HepG2 (cell line): ENCODE results near the gene ATM. TPM values are rescaled to one million over a fixed set of nuclear protein-coding genes. Genes with fewer than 3 reads are reported as not detected.

Experiments
- ATAC-seq: fragments of 200-7000 bp; cut with Tn5 transposase; 3 replicates; pipeline ENCODE4 v1.9.1; 2020; ENCODE audit warnings: mild to moderate bottlenecking, moderate library complexity
- BruUV-seq: library from RNA; stranded (reverse); fragments of 400-500 nt; replicated peaks from 2 replicates; lab custom pipeline; 2021; lab: Mats Ljungman, UMichigan
- CTCF ChIA-PET: fragments of 300-600 bp; formaldehyde crosslinking; extraction: SDS; loops from one replicate; lab custom pipeline; 2021; ENCODE audit warnings: low total read pairs, inconsistent platforms, low intra/inter-chr PET ratio; lab: Yijun Ruan, JAX
- POLR2A ChIA-PET: fragments of 350-600 bp; sonication (Branson Sonifier 250); formaldehyde crosslinking; loops from one replicate; lab custom pipeline; 2020; ENCODE audit warnings: antibody characterized with exemption, inconsistent platforms; lab: Yijun Ruan, JAX
- DNase-seq: peaks from one replicate; pipeline ENCODE4 v3.0.0-alpha.2; 2015; ENCODE audit warnings: low spot score
- FAIRE-seq: peaks from 3 replicates; lab custom pipeline; 2011; peaks lifted over from hg19 to GRCh38; lab: Jason Lieb, UNC
- H2AFZ ChIP-seq: one replicate; pipeline ENCODE4 v1.6.1; 2011; ENCODE audit warnings: low read length, inconsistent platforms
- H3K27ac ChIP-seq: fragments of 300-600 bp; 3 replicates; pipeline ENCODE4 v1.8.0; 2011; ENCODE audit warnings: mixed run types, mild to moderate bottlenecking, mixed read lengths, low read length, inconsistent platforms; ENCODE audit not compliant: insufficient read depth; ENCODE audit errors: extremely low read length
- H3K27me3 ChIP-seq, 2 experiments: fragments of 200-600 bp in 1 of 2; 2 replicates in 1 of 2; 3 replicates in 1 of 2; pipeline versions ENCODE4 v1.6.0 to v1.8.0; 2011; ENCODE audit warnings: low read length in 2 of 2, mild to moderate bottlenecking in 2 of 2, moderate library complexity in 2 of 2, inconsistent platforms in 1 of 2; ENCODE audit not compliant: insufficient read depth in 2 of 2, control insufficient read depth in 1 of 2
- H3K36me3 ChIP-seq, 2 experiments: fragments of 200-600 bp in 1 of 2; replicated peaks in 1 of 2; 2 replicates in 1 of 2; 3 replicates in 1 of 2; pipeline versions ENCODE4 v1.5.1 to v1.8.0; 2011; ENCODE audit warnings: low read length in 2 of 2, inconsistent platforms in 1 of 2; ENCODE audit not compliant: insufficient read depth in 2 of 2, control insufficient read depth in 1 of 2
- H3K4me1 ChIP-seq: 2 replicates; pipeline ENCODE4 v1.5.1; 2012; ENCODE audit warnings: low read length, inconsistent platforms; ENCODE audit not compliant: insufficient read depth
- H3K4me2 ChIP-seq: 2 replicates; pipeline ENCODE4 v1.6.0; 2011; ENCODE audit warnings: low read depth, low read length, inconsistent platforms
- H3K4me3 ChIP-seq, 3 experiments: fragments of 200-600 bp in 1 of 3; sonication (generic), shearing (Covaris generic) in 1 of 3; replicated peaks in 1 of 3; 2 replicates each; pipeline ENCODE4 v1.5.1; 2011 to 2016; ENCODE audit warnings: low read length in 3 of 3, inconsistent platforms in 2 of 3, low read depth in 2 of 3, mild to moderate bottlenecking in 2 of 3, control low read depth in 1 of 3, mixed read lengths in 1 of 3; ENCODE audit not compliant: insufficient read depth in 1 of 3
- H3K79me2 ChIP-seq: one replicate; pipeline ENCODE4 v1.6.1; 2011; ENCODE audit warnings: low read length, inconsistent platforms; ENCODE audit not compliant: insufficient read depth
- H3K9ac ChIP-seq: 2 replicates; pipeline ENCODE4 v1.6.0; 2011; ENCODE audit warnings: mild to moderate bottlenecking, low read depth, low read length, inconsistent platforms; ENCODE audit not compliant: insufficient read depth
- H3K9me3 ChIP-seq: 2 replicates; pipeline ENCODE4 v1.5.1; 2012; ENCODE audit warnings: mild to moderate bottlenecking, low read length
- H4K20me1 ChIP-seq: 2 replicates; pipeline ENCODE4 v1.6.0; 2011; ENCODE audit warnings: inconsistent platforms, mild to moderate bottlenecking, low read length, moderate library complexity; ENCODE audit not compliant: insufficient read depth
- ARNT ChIP-seq: fragments of 450-650 bp; IDR thresholded peaks from 2 replicates; pipeline ENCODE4 v1.6.1; 2017
- DMAP1 ChIP-seq: IDR thresholded peaks from 2 replicates; pipeline ENCODE4 v1.6.1; 2016
- HOXA3 ChIP-seq: sonication (generic); formaldehyde crosslinking; IDR thresholded peaks from 2 replicates; pipeline ENCODE4 v1.5.0; 2020; ENCODE audit warnings: missing genetic modification reagents
- MED8 ChIP-seq: sonication (generic); formaldehyde crosslinking; IDR thresholded peaks from 2 replicates; pipeline ENCODE4 v1.8.1; 2023; ENCODE audit warnings: mild to moderate bottlenecking, missing genetic modification reagents; ENCODE audit not compliant: insufficient replicate concordance
- MEIS1 ChIP-seq: sonication (generic); formaldehyde crosslinking; IDR thresholded peaks from 2 replicates; pipeline ENCODE4 v1.9.0; 2021; ENCODE audit warnings: mild to moderate bottlenecking, missing genetic modification reagents, moderate library complexity, borderline replicate concordance
- NR2F1 ChIP-seq, 2 experiments: fragments of 450-650 bp in 1 of 2; formaldehyde crosslinking in 1 of 2; IDR thresholded peaks; 2 replicates each; pipeline versions ENCODE4 v1.5.0 to v1.6.1; 2016 to 2020; ENCODE audit warnings: mild to moderate bottlenecking in 1 of 2, missing compliant biosample characterization in 1 of 2, missing genetic modification reagents in 1 of 2, moderate library complexity in 1 of 2
- PAF1 ChIP-seq: IDR thresholded peaks from 2 replicates; pipeline ENCODE4 v1.6.1; 2016; ENCODE audit warnings: missing genetic modification reagents, missing compliant biosample characterization
- PLRG1 ChIP-seq: fragments of 450-650 bp; conservative IDR thresholded peaks from 2 replicates; pipeline ENCODE4 v1.6.1; 2016
- RXRB ChIP-seq: IDR thresholded peaks from 2 replicates; pipeline ENCODE4 v1.6.1; 2016; ENCODE audit warnings: borderline replicate concordance, missing genetic modification reagents, missing compliant biosample characterization
- SKI ChIP-seq: fragments of 450-650 bp; IDR thresholded peaks from one replicate; pipeline ENCODE4 v1.6.1; 2018; ENCODE audit warnings: mild to moderate bottlenecking; ENCODE audit not compliant: partially characterized antibody
- ZNF230 ChIP-seq: sonication (generic); formaldehyde crosslinking; IDR thresholded peaks from 2 replicates; pipeline ENCODE4 v1.4.0; 2020; ENCODE audit warnings: mild to moderate bottlenecking, missing genetic modification reagents
- ZNF605 ChIP-seq: sonication (generic); formaldehyde crosslinking; IDR thresholded peaks from 2 replicates; pipeline ENCODE4 v1.8.0; 2022; ENCODE audit warnings: mild to moderate bottlenecking, missing genetic modification reagents
- ZNF737 ChIP-seq: sonication (generic); formaldehyde crosslinking; IDR thresholded peaks from 2 replicates; pipeline ENCODE4 v1.5.0; 2020; ENCODE audit warnings: missing genetic modification reagents, mild to moderate bottlenecking, borderline replicate concordance
- WGBS: methylation state at CpG from one replicate; pipeline ENCODE4 v1.1.6; 2017; ENCODE audit warnings: low lambda C conversion rate; 5-methylcytosine and 5-hydroxymethylcytosine counted together
- in situ Hi-C: cut with HindIII; loops from 2 replicates; pipeline ENCODE4 v1.10.0; 2017; ENCODE audit warnings: low pct_unique_long_range_greater_than_20kb; ENCODE audit not compliant: extremely low pct_ligation_motif_present
- intact Hi-C: fragments of 100-400 bp; cut with micrococcal nuclease; formaldehyde crosslinking; loops from one replicate; pipeline ENCODE4 v1.10.0; 2022; ENCODE audit not compliant: unreplicated experiment
- polyA plus RNA-seq, 8 experiments: library from polyadenylated mRNA; depleted of rRNA in 3 of 8; stranded (reverse) in 7 of 8; unstranded in 1 of 8; fragments of >200 nt; fragmentation: Illumina TruSeq in 4 of 8; extraction: Trizol in 4 of 8; gene quantifications; 2 replicates each; pipeline versions ENCODE4 v1.2.1 to v1.2.3, GENCODE V29; 2011 to 2016; ENCODE audit warnings: low read depth in 4 of 8, missing spikeins in 1 of 8, mixed read lengths in 1 of 8; ENCODE audit not compliant: insufficient read depth in 1 of 8
- total RNA-seq, 5 experiments: library from RNA; depleted of rRNA; stranded (reverse); fragments of >200 nt; fragmentation: Illumina TruSeq; extraction: Trizol; gene quantifications; 2 replicates each; pipeline ENCODE4 v1.2.3, GENCODE V29; 2016; ENCODE audit warnings: low read depth in 1 of 5

ATM gene
- total and polyA plus RNA-seq, 2 of the 13 experiments (the other 11 are each of a cell fraction or from before 2014, with no cell fraction given), result 40.0 to 71.6 TPM

GRCh38 chr11:108402241-108402640, 179.4 kb downstream of the ATM start:
- intact Hi-C loops, result no loop called here
- no peak for DNase-seq
- TF ChIP-seq SKI, result no peak
- TF ChIP-seq PLRG1, result no peak
- no peak for TF ChIP-seq DMAP1
- TF ChIP-seq ZNF737 (CRISPR knock-in tag), result no peak
- no peak for TF ChIP-seq NR2F1 (CRISPR knock-in tag; IDR thresholded peaks at IDR 0.05)
- no peak for TF ChIP-seq MEIS1 (CRISPR knock-in tag)
- no peak for TF ChIP-seq ZNF230
- no peak for TF ChIP-seq RXRB (CRISPR knock-in tag)
- no peak for TF ChIP-seq MED8 (CRISPR knock-in tag)
- no peak for TF ChIP-seq PAF1 (CRISPR knock-in tag)
- no peak for TF ChIP-seq ARNT
- TF ChIP-seq ZNF605 (CRISPR knock-in tag), result no peak
- no peak for TF ChIP-seq HOXA3
- ChIA-PET POLR2A (no interaction called here), CTCF (no interaction called here)
- in situ Hi-C loops, result no loop called here
- no peak for ATAC-seq
- no peaks in the 10 kb centered on the region for H4K20me1 ChIP-seq
- no peaks in the 10 kb centered on the region for H3K79me2 ChIP-seq
- H3K9ac ChIP-seq, result no peak overlapping the region
- no peaks in the 10 kb centered on the region for H3K36me3 ChIP-seq
- H3K4me2 ChIP-seq, result no peak overlapping the region
- no peaks in the 10 kb centered on the region for H3K9me3 ChIP-seq
- no peak overlapping the region for H3K27ac ChIP-seq
- WGBS, result 58% methylated on average over 1 of the region's 1 CpG
- no peak for FAIRE-seq
- BruUV-seq, result no TSS peak
- no peak overlapping the region for H2AFZ ChIP-seq
- peaks cover 12% of the 10 kb centered on the region for H3K4me1 ChIP-seq
- H3K4me3 ChIP-seq, result no peak overlapping the region
- no peaks in the 10 kb centered on the region for H3K27me3 ChIP-seq
